Fibroblast of lung (primary cell): Measurements from ENCODE around the gene ARL2BP. TPM values are rescaled to one million over a fixed set of nuclear protein-coding genes. Genes with fewer than 3 reads are reported as not detected.

ENCODE experiments used
- DNase-seq, 2 donors: peaks; one replicate each; pipeline versions ENCODE4 v3.0.0 to v3.0.0-alpha.2; 2010; ENCODE audit warnings: low read depth in 2 of 2
- H2AFZ ChIP-seq: 2 replicates; pipeline ENCODE4 v1.5.1; 2012; ENCODE audit warnings: low read length, control low read depth, inconsistent platforms
- H3K27ac ChIP-seq: 2 replicates; pipeline ENCODE4 v1.5.1; 2011; ENCODE audit warnings: low read length, control low read depth; ENCODE audit not compliant: insufficient read depth
- H3K27me3 ChIP-seq: 2 replicates; pipeline ENCODE4 v1.5.1; 2011; ENCODE audit warnings: mild to moderate bottlenecking, low read length; ENCODE audit not compliant: control insufficient read depth, insufficient read depth
- H3K36me3 ChIP-seq: 2 replicates; pipeline ENCODE4 v1.5.1; 2011; ENCODE audit warnings: low read length; ENCODE audit not compliant: control insufficient read depth, insufficient read depth
- H3K4me1 ChIP-seq: 2 replicates; pipeline ENCODE4 v1.5.1; 2011; ENCODE audit warnings: low read length; ENCODE audit not compliant: control insufficient read depth, insufficient read depth; ENCODE audit errors: extremely low read depth
- H3K4me2 ChIP-seq: 2 replicates; pipeline ENCODE4 v1.5.1; 2011; ENCODE audit warnings: low read length, control low read depth; ENCODE audit not compliant: insufficient read depth; ENCODE audit errors: extremely low read depth
- H3K4me3 ChIP-seq, 4 experiments: fragments of 200-600 bp in 1 of 4; sonication (generic) in 1 of 4; replicated peaks in 1 of 4; 2 replicates each; pipeline ENCODE4 v1.5.1; 2011 to 2016; ENCODE audit warnings: low read length in 4 of 4, low read depth in 3 of 4, mild to moderate bottlenecking in 3 of 4, control low read depth in 2 of 4, inconsistent platforms in 1 of 4, mixed read lengths in 1 of 4; ENCODE audit not compliant: insufficient read depth in 1 of 4; ENCODE audit errors: control extremely low read depth in 1 of 4
- H3K79me2 ChIP-seq: 2 replicates; pipeline ENCODE4 v1.5.1; 2012; ENCODE audit warnings: mild to moderate bottlenecking, low read length, inconsistent platforms; ENCODE audit not compliant: control insufficient read depth, insufficient read depth
- H3K9ac ChIP-seq: 2 replicates; pipeline ENCODE4 v1.5.1; 2011; ENCODE audit warnings: mild to moderate bottlenecking, low read length, control low read depth; ENCODE audit not compliant: insufficient read depth
- H3K9me3 ChIP-seq: 2 replicates; pipeline ENCODE4 v1.5.1; 2012; ENCODE audit warnings: low read depth, low read length; ENCODE audit not compliant: control insufficient read depth, insufficient read depth
- H4K20me1 ChIP-seq: 2 replicates; pipeline ENCODE4 v1.5.1; 2011; ENCODE audit warnings: low read length; ENCODE audit not compliant: control insufficient read depth, insufficient read depth; ENCODE audit errors: extremely low read depth
- CTCF ChIP-seq, 2 donors: IDR thresholded peaks in 1 of 2; conservative IDR thresholded peaks in 1 of 2; 1 replicate in 1 of 2; 2 replicates in 1 of 2; pipeline ENCODE4 v1.5.1; 2011 to 2012; ENCODE audit warnings: low read length in 2 of 2, control low read depth in 1 of 2, inconsistent platforms in 1 of 2, low read depth in 1 of 2, mild to moderate bottlenecking in 1 of 2
- EZH2 ChIP-seq: IDR thresholded peaks from 2 replicates; pipeline ENCODE4 v1.5.1; 2012; ENCODE audit warnings: low read length, control low read depth, mild to moderate bottlenecking; ENCODE audit errors: missing control alignments
- polyA plus RNA-seq, 2 donors: library from polyadenylated mRNA; depleted of rRNA in 1 of 2; stranded (reverse) in 1 of 2; unstranded in 1 of 2; fragments of >200 nt; gene quantifications; 2 replicates each; pipeline ENCODE4 v1.2.1, GENCODE V29; 2011 to 2012; ENCODE audit warnings: missing spikeins in 1 of 2
- total RNA-seq: library from RNA; depleted of rRNA; stranded (reverse); fragments of >200 nt; gene quantifications from 2 replicates; pipeline ENCODE4 v1.2.1, GENCODE V29; 2014

The ARL2BP gene
- total and polyA plus RNA-seq, 2 donors (not counting 1 experiment from before 2014, with no cell fraction given): 65.7 to 173 TPM

GRCh38 chr16:57204675-57205074, 40.4 kb upstream of the ARL2BP start:
- H3K4me1 ChIP-seq: no peaks in the 10 kb centered on the region
- no peak overlapping the region for H3K27ac ChIP-seq
- TF ChIP-seq EZH2 (no peak), CTCF (conservative IDR thresholded peaks at IDR 0.05 in 1 of 2, IDR thresholded peaks at IDR 0.05 in 1 of 2; ENCODE audit: low read depth in 1 of 2, low read length in 2 of 2) (no peak)
- H3K9me3 ChIP-seq: no peaks in the 10 kb centered on the region
- H3K27me3 ChIP-seq: no peaks in the 10 kb centered on the region
- no peak overlapping the region for H3K4me3 ChIP-seq
- H4K20me1 ChIP-seq: no peaks in the 10 kb centered on the region
- DNase-seq: no peak
- H3K36me3 ChIP-seq: peaks cover 12% of the 10 kb centered on the region
- H2AFZ ChIP-seq: no peak overlapping the region
- H3K79me2 ChIP-seq: peaks cover 9% of the 10 kb centered on the region
- H3K4me2 ChIP-seq: no peak overlapping the region
- no peak overlapping the region for H3K9ac ChIP-seq

- no peak overlapping the region for H2AFZ ChIP-seq
- H3K27me3 ChIP-seq: no peaks in the 10 kb centered on the region
- H4K20me1 ChIP-seq: no peaks in the 10 kb centered on the region
- H3K4me3 ChIP-seq: no peak overlapping the region
- H3K27ac ChIP-seq: no peak overlapping the region
- no peak overlapping the region for H3K9ac ChIP-seq
- no peak overlapping the region for H3K4me2 ChIP-seq
- TF ChIP-seq EZH2: no peak
- TF ChIP-seq CTCF (conservative IDR thresholded peaks at IDR 0.05 in 1 of 2, IDR thresholded peaks at IDR 0.05 in 1 of 2; ENCODE audit: low read depth in 1 of 2, low read length in 2 of 2): no peak
- no peaks in the 10 kb centered on the region for H3K4me1 ChIP-seq
- H3K36me3 ChIP-seq: peaks cover 17% of the 10 kb centered on the region
- no peaks in the 10 kb centered on the region for H3K9me3 ChIP-seq
- H3K79me2 ChIP-seq: peaks cover 4% of the 10 kb centered on the region
- no peak for DNase-seq
These were observed 36.1 kb upstream of the ARL2BP start for GRCh38 chr16:57208926-57209325.

- no peak for DNase-seq
- no peak overlapping the region for H3K4me2 ChIP-seq
- no peak overlapping the region for H3K4me3 ChIP-seq
- no peaks in the 10 kb centered on the region for H3K4me1 ChIP-seq
- no peaks in the 10 kb centered on the region for H3K27me3 ChIP-seq
- H3K9ac ChIP-seq: no peak overlapping the region
- TF ChIP-seq CTCF (conservative IDR thresholded peaks at IDR 0.05 in 1 of 2, IDR thresholded peaks at IDR 0.05 in 1 of 2; ENCODE audit: low read depth in 1 of 2, low read length in 2 of 2) (no peak), EZH2 (no peak)
- no peak overlapping the region for H2AFZ ChIP-seq
- no peaks in the 10 kb centered on the region for H4K20me1 ChIP-seq
- H3K79me2 ChIP-seq: peaks cover under 1% of the 10 kb centered on the region
- peaks cover 15% of the 10 kb centered on the region for H3K36me3 ChIP-seq
- no peaks in the 10 kb centered on the region for H3K9me3 ChIP-seq
- no peak overlapping the region for H3K27ac ChIP-seq
These were observed 35.3 kb upstream of the ARL2BP start for GRCh38 chr16:57209780-57210179.
